ENCODE data around the gene SLC35G1.

The SLC35G1 gene, protein sequence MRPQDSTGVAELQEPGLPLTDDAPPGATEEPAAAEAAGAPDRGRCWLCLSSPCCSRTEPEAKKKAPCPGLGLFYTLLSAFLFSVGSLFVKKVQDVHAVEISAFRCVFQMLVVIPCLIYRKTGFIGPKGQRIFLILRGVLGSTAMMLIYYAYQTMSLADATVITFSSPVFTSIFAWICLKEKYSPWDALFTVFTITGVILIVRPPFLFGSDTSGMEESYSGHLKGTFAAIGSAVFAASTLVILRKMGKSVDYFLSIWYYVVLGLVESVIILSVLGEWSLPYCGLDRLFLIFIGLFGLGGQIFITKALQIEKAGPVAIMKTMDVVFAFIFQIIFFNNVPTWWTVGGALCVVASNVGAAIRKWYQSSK

DNA sequence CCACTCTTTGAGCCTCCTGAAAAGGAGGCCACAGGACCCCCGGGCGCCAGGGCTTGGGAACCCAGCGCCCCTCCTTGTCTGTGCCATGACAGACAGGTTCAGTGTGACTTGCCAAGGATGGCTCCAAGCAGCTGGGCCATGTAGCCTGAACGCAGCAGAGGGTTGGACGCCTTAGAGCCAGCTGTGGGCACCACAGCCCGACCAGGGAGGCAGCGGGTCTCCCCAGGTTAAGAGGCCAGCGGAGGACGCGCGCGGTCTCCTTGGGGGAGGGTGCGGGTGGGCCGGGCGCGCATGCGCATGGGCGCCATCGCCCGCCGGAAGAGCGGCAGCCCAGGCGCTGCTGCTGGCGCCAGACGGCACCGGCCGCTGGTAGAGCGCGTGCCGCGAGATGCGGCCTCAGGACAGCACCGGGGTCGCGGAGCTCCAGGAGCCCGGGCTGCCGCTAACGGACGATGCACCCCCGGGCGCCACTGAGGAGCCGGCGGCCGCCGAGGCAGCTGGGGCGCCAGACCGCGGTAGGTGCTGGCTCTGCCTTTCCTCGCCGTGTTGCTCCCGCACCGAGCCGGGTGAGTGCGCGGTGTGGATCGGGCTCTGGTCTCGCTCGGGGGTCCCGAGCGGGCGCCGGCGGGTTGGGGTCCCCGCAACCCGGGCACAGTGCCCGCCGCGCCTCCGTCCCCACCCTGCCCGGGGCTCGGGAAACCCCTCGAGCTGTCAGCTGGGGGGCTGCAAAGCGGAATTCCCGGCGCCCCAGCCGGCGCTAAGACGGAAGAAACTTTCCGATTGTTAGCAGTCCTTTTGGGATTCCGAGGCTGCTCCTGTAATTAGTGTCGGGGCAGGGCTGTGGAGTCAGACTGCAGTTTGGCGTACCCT, at the start of gene SLC35G1:
TSS of gene SLC35G1 (plus strand) at position 333 of the 870 bp plus-strand sequence. CDS start at position 389, 56 bp downstream.
- DNase-seq (ENCODE audit: low read depth) = peak; percentile 59

DNA sequence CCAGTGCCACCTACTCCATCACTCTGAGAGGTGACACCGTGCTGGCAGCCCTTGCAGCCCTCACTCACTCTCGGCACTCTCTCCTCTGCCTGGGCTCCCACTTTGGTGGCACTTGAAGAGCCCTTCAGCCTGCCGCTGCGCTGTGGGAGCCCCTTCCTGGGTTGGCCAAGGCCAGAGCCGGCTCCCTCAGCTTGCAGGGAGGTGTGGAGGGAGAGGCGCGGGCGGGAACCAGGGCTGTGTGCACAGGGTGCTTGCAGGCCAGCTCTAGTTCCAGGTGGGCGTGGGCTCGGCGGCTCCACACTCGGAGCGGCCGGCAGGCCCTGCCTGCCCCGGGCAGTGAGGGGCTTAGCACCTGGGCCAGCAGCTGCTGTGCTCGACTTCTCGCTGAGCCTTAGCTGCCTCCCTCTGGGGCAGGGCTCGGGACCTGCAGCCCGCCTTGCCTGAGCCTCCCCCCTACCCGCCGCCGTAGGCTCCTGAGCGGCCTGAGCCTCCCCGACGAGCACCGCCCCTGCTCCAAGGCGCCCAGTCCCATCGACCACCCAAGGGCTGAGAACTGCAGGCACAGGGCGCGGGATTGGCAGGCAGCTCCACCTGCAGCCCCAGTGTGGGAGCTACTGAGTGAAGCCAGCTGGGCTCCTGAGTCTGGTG, 48.7 kb upstream of the SLC35G1 start:
- DNase-seq (ENCODE audit: low read depth) = no peak

DNA sequence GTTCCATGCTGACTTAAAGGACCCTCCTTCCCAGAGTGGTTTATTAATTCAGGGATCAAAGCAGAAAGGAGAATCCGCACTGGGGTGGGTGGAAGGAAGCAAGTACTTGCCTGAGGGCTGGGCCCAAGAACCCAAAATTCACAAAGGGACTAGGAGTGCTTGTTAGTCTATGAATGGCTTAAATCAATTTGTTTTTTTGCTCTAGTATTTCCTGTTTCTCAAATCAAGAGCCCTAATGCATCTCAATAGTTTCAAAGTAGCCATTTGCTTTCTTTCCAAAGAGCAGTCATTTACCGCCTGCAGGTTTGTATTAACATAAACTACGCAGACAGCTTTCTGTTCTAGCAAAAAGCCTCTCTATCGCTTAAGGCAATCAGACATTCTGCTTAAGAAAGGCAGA, 44.2 kb upstream of the SLC35G1 start:
- DNase-seq (ENCODE audit: low read depth) = no peak

DNA sequence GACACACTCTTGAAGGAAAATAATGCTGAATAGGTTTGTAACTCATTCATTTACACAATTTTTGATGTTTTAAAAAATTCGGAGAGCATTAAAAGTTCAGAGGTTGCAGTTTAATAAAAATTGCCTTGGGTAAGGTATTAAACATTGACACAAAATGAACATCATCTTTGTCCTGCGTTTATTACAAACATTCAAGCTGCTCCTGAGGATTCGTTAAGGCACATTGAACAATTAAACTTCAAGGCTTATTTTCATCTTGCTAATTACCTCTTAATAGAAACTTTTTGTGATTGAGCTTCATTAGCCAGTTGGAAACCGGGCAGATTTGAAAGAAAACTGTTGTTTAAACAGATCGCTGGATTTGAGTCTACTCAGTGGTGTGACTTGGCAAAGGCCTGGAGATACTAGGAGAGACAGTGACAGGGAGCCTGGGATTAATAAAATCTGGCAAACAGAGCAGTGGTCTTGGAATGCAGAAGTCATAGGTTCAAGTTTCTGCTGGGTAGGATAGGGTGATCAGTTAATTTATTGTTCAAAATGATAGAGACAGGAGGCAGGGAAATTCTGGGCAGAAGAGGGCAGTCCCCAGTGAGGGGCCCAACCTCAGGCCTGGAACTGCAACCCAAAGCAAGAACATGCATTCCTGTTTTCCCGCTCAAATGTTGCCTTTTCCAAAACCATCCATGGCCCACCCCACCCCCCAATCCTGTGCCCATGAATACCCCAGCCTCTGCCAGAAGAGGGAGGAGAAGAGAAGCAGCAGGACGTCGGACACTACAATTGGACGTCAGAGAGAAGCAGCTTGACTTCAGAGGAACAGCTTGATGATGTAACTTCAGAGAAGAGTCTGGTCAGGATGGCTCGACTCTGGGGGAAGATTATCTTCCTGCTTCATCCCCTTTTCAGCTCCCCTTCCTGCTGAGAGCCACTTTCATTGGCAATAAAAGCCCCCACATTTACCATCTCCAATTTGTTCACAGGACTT, 43.5 kb upstream of the SLC35G1 start:
- DNase-seq (ENCODE audit: low read depth) = no peak

DNA sequence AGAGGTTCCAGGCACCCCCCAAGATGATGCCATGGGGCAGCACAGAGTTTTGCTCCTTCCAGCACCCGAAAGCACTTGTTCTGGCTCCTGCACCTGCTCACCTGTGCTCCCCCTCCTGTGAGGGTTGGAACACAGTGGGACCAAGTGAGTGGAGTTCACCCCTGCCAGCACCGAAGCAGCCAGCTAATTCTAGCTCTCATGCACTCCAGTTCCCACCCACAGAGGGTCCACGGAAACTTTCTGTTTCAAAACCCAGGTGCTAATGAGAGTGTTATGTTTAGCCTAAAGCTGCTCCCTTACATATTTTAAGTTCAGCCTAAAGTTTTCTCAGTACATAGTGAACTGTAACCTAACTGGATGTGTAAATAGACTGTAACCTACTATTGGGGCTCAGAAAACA, 42.6 kb upstream of the SLC35G1 start:
- no peak for DNase-seq (ENCODE audit: low read depth)

DNA sequence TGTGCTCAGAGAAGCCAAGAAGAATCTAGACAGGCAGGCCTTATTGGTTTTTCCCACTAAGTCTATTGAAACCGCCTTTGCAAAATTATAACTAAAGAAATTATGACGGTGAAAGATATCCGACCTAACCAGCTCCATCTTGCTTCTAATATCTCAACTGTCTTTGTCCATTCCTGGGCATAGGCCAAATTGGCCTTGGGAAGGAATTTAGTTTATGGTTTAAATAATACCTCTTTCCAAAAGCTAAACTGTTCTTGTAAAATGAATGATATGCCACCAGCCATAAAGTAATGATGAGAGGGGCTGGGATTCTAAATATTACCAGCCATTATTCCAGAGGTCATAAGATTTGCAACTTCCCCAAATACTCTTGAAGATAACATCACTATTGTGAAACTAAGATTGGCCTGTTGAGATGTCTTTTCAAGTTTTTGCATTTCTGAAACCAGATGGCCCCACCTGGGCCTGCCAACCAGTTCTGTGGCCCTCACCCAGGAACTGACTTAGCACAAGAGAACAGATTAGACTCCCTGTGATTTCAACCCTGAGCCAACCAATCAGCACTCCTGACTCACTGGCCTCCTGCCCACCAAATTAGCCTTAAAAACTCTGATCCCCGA, 41.2 kb upstream of the SLC35G1 start:
- DNase-seq (ENCODE audit: low read depth) = no peak

DNA sequence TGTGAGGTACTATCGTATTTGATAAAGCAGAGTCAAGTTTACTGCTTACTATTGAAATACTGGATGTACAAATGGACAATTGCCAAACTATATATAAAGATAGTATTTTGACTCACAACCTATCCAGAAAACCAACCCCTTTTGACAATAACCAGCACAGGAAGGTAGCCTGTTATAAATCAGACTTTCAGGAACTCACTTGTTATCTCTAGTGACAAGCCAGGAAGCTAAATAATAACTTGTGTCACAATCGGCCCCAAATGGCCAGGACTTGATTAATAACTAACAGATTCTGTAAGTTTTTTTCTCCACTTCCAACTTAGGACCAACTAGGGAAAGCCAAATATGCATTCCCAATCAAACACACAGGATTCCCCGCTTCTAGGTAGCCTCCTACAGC, 38.8 kb upstream of the SLC35G1 start:
- DNase-seq (ENCODE audit: low read depth) = no peak

DNA sequence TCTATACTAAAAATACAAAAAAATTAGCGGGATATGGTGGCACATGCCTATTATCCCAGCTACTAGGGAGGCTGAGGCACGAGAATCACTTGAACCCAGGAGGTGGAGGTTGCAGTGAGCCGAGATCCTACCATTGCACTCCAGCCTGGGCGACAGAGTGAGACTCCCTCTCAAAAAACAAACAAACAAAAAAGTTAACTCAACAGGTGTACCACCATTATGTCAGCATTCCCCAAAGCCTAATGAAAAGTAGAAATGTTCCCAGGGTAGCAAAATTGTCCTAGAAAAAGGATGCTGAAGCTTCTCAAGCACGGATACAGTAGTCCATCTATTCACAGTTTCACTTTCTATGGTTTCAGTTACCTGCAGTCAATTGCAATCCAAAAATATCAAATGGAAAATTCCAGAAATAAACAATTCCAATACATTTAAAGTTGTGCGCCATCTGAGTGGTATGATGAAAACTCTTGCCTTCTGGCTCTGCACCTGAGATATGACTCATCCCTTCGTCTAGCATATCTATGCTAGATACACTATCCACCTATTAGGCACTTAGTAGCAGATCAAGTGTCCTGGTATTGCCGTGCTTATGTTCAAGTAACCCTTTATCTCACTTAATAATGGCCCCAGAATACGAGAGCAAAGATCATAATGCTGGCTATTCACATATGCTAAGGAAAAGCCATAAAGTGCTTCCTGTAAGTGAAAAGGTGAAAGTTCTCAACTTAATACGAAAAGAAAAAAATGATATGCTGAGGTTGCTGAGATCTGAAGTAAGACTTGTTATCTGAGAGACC, 37.2 kb upstream of the SLC35G1 start:
- DNase-seq (ENCODE audit: low read depth) = no peak

DNA sequence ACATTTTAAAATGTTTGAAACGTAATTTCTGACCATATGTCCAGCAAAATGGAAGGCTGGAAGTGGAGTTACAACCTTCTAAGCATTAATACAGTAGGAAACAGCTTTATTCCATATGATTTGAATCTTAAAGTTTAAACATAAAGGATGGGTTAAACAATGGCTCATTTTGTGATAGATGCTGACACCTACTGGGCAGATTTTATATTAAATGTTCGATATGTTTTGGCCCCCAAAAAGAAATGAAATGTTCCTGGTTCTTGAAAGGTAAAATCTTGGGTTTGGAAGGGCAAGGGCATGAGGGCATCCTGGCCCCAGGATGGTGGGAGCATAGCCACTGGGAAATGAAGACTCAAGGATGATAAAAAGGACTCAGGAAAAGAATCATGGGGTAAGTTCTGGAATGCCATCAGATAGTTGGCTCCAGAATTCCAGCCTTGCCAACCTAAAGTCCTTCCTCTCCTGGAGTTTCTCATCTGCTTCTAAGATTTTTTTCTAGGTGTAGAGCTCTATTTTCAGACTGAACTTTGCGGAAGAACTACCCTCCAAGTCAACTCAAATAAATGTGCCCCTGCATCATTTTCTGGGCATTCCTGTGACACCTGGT, 34.6 kb upstream of the SLC35G1 start:
- DNase-seq (ENCODE audit: low read depth) = no peak

DNA sequence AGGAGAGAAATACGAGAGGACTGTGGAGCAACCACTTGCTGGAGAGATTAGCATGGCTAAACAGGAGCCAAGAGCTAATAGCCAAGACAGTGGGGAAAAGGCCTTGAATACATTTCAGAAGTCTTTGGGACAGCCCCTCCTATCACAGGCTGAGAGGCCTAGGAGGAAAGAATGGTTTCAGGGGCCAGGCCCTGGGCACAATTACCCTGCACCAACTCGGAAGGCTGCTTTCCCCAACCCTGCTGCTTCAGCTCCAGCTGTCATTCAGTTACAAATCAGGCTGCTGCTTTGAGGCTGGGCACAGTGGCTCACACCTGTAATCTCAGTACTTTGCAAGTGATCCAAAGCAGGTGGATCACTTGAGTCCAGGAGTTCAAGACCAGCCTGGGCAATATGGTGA, 32.0 kb upstream of the SLC35G1 start:
- DNase-seq (ENCODE audit: low read depth) = no peak

DNA sequence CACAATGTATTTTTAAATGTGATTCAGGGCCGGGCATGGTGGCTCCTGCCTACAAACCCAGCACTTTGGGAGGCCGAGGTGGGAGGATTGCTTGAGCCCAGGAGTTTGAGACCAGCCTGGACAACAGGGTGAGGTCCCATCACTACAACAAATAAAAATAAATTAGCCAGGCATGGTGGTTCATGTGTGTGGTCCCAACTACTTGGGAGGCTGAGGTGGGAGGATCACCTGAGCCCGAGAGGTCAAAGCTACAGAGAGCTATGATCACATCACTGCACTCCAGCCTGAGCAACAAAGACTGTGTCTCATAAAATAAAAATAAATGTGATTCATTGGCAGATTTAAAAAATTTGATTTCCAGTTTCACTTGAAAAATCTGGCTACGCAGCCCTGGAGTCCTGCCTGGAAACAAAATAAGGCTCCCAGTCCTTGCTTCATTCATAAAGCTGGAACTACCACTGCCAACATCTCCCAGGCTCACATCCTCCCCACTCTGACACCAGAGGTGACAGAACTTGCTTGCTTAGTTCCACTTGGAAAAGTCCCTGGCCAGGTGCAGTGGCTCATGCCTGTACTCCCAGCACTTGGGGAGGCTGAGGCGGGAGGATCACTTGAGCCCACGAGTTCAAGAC, 27.9 kb upstream of the SLC35G1 start:
- DNase-seq (ENCODE audit: low read depth) = no peak

DNA sequence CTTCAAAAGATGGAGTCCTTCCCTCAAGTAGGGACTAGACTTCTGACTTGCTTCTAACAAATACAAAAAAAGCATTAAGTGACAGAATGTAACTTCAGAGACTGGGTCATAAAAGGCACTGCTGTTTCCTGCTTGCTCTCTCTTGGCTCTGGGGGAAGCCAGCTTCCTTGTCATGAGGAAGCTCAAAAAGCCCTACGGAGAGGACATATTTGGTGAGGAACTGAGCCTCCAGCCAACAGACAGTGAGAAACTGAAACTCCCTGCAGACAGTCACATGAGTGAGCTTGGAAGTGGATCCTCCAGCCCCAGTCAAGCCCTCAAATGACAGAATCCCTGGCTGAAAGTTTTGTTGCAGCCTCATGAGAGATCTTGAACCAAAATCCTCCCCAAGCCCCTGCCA, 26.3 kb upstream of the SLC35G1 start:
- no peak for DNase-seq (ENCODE audit: low read depth)

DNA sequence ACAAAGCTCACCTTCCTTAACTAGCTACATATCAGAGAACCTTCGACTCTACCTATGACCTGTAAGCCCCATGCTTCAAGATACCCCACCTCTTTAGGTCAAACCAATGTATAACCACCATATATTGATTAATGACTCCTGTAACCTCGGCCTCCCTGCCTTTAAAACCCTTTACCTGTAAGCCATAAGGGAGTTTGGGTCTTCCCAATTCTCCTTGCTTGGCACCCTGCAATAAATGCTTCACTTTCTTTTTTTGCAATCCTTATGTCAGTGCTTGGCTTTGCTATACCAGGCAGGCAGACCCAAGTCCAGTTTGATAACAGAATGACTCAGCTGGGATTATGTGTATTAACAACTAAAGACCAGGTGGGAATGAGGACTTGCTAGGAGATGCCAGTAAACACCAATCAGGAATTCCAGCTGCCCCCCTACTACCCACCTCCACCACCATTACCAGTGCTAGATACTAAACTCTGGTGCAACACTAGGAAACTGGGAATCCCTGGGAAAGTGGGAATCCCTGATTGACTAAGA, 22.0 kb upstream of the SLC35G1 start:
- no peak for DNase-seq (ENCODE audit: low read depth)

DNA sequence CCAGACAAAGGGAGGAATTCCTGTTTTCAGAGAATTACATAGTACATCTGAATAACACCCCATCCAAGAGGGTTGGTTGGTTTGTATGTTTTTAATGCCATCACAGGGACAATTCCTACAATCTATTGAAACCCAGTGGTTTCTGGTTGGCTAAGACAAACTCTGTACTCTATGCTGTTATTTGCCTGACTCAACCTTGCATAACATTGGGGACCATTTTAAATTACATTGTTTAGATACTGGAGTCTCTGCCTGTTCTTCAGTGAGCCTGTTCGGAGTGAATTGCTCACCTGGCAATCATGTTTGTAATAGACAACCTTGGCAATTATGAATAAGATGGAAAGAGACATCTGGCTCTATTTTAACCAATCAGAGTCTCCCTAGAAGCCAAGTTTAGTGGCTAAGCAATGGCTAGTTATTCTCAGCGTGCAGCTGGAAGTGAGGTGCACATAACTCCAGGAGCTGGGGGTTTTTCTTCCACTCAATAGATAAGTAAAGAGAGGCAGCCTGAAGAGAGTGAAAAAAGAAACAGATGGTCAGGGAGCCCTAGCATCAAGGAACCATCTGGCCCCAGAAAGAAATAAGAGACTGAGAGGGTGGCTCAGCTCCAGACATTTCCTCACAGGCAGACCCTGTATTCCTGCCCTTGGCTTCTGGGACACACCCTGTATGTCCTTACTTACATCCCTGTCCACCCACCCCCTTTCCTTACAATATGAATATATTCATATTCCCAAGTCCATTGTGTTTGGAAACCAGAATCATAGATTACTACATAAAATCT, 21.2 kb upstream of the SLC35G1 start:
- DNase-seq (ENCODE audit: low read depth) = no peak

DNA sequence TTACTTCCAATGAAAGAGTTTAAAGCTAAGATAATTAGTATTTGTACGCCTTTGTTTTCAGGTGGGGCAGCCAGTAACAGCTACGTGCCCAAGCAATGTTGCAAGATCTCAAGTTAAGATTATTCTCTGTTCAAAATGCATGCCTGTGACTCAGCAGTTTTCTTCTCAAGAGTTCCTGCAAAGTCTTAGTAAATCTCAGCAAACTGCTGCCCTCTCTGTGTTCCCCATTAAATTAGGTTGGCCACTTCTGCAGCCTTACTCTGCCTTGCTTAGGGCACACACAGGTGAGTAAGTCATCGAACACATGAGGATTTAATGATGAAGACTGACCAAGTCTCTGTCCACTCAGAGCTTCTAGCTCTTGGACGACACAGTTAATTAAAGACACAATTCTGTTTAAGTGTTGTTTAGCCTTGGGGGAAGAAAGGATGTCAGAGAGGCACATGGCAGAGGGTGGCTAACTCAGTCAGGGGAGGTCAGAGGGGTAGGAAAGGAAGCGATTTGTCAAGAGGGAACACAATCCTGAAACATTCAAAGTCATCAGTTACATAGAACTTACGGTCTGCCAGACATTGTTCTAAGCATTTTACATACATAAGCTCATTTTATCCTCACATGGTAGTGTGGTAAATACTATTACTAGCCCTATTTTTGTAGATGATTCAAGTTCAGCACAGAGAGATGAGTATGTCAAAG, 20.2 kb upstream of the SLC35G1 start:
- DNase-seq (ENCODE audit: low read depth) = no peak

DNA sequence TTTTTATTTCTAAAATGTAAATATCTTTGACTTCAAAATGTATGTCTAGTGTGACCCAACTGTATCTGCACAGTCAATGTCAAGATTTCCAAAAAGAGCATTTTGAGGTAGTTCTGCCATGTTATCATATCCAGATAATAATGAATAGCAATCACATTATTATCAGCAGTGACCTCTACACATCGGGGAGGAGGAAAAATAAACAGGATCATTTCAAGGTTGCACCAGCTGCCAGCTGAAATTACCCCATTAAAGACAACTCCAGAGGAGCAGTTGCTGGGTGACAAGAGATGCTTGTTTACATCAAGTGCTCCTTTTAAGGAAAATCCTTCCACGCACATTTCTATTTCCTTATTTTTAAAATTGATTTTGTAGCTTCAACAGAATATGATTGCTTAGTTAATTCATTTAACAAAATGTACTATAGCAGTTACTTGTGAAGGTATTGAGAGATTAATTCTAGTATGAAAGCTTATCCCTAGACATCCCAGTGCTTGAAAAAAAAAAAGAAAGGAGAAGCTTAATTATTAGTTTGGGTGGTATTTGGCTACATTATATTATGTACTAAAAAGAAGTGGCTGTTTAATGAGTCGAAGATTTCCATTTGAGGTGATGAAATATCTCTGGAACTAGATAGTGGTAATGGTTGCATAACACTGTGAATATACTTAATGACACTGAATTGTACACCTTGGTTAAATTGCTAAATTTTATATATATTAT, 19.3 kb upstream of the SLC35G1 start:
- no peak for DNase-seq (ENCODE audit: low read depth)

DNA sequence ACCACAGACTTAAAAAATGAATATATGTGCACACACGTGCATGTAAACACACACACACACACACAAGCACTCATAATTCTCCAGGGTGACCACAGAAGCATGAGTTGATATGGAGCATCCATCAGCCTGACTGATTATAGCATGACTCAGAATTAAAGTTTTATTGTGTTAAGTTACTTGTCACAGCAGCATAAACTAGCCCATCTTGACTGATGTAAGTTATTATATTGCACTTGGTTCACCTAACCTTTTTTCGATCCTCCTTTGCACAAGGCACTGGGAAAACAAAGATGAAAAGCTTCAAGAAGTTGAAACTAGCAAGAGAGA, 18.8 kb upstream of the SLC35G1 start:
- DNase-seq (ENCODE audit: low read depth) = no peak

Data from activated T-helper 1 cell treated with Interleukin-2 at 50 U/mL for 16 hours (primary cell).